ENCODE measurements around the gene ST8SIA5. TPM values are rescaled to one million over a fixed set of nuclear protein-coding genes. Genes with fewer than 3 reads are reported as not detected.

The ST8SIA5 gene
- total and polyA plus RNA-seq, 2 donors, result 0.19 to 0.95 TPM

DNA sequence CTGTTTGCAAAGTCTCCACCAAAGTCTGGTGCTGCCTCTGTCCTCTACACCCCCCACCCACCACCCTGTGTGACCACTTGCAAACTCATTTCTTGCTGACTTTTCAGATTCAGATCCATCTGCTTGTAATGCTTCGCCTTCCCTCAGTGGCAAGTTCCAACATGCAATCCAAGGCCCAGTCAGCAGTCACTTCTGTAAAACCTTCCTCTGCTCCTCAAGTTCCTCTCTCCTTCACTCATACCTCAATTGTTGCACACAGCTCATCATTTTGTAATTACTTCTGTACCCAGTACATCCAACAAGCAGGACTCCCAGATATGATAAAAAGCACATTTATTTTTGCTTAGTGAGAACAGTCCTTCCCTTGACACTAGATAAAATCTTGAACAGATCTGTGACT lies 93.3 kb downstream of the ST8SIA5 start:
- Histone ChIP-seq H3K36me3 (ENCODE audit: insufficient read depth) (no peaks in the 10 kb centered on the region), H3K4me3 (ENCODE audit: low read depth, low read length) (no peak overlapping the region), H3K27ac (ENCODE audit: low read depth) (no peak overlapping the region), H3K4me1 (ENCODE audit: insufficient read depth) (no peaks in the 10 kb centered on the region)
- WGBS, result 82% methylated on average over 1 of the region's 1 CpG
- DNase-seq (ENCODE audit: extremely low spot score), result no peak

DNA sequence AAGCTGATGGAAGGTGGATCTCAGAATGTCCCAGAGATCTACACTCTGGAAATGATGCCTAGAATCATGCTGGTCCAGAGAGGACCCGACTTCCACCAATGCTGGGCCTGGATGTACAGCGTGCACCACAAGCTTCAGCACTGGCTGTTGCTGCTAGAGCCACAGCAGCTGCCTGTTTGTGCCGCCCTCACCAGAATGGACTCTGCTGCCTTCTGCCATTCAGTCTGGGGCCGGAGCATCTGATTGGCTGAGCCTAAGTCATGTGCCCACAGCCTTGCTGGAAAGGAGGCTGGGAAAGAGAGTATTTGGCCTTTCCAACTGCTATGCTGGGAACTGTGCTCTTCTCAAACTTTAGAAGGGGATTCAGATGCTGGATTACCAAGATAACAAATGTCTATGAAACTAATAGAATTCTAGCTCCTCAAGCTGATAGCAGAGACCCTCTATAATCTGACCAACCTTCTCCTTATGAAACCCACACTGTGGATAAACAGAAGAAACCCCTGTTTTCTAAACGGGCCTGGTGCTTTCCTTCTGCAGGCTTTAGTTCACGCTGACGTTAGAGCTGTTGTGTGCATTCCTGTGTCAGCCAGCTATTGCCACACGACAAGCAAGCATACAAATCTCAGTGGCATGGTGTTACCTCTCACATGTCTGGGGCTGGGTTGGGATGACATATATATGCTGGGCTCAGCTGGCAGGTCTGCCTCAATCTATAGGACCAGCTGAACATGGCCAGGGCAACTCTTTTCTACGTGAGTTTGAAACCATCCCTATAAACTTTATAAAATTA lies 95.7 kb downstream of the ST8SIA5 start:
- no peak overlapping the region for H3K27ac ChIP-seq (ENCODE audit: low read depth)
- H3K36me3 ChIP-seq (ENCODE audit: insufficient read depth), result no peaks in the 10 kb centered on the region
- no peak overlapping the region for H3K4me3 ChIP-seq (ENCODE audit: low read depth, low read length)
- 61% methylated on average over 9 of the region's 9 CpGs for WGBS
- H3K4me1 ChIP-seq (ENCODE audit: insufficient read depth), result no peaks in the 10 kb centered on the region
- DNase-seq (ENCODE audit: extremely low spot score), result no peak

DNA sequence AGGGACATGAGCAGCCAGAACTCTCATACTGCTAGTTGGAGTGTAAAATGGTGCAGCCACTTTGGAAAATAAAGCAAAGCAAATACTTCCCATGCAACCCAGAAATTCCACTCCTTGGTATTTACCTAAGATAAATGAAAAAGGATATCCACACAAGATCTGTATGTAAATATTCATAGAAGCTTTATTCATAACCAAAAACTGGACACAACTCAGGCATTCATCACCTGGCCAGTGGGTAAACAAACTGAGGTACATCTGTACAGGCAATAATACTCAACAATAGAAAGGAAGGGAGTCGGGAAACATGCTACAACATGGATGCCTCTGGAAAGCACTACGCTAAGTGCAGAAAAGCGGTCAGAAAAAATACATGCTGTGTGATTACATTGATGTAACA lies 97.4 kb downstream of the ST8SIA5 start:
- H3K4me3 ChIP-seq (ENCODE audit: low read depth, low read length), result no peak overlapping the region
- DNase-seq (ENCODE audit: extremely low spot score), result no peak
- no peaks in the 10 kb centered on the region for H3K36me3 ChIP-seq (ENCODE audit: insufficient read depth)
- H3K4me1 ChIP-seq (ENCODE audit: insufficient read depth), result no peaks in the 10 kb centered on the region
- no peak overlapping the region for H3K27ac ChIP-seq (ENCODE audit: low read depth)
- WGBS, result 94% methylated on average over 3 of the region's 3 CpGs

DNA sequence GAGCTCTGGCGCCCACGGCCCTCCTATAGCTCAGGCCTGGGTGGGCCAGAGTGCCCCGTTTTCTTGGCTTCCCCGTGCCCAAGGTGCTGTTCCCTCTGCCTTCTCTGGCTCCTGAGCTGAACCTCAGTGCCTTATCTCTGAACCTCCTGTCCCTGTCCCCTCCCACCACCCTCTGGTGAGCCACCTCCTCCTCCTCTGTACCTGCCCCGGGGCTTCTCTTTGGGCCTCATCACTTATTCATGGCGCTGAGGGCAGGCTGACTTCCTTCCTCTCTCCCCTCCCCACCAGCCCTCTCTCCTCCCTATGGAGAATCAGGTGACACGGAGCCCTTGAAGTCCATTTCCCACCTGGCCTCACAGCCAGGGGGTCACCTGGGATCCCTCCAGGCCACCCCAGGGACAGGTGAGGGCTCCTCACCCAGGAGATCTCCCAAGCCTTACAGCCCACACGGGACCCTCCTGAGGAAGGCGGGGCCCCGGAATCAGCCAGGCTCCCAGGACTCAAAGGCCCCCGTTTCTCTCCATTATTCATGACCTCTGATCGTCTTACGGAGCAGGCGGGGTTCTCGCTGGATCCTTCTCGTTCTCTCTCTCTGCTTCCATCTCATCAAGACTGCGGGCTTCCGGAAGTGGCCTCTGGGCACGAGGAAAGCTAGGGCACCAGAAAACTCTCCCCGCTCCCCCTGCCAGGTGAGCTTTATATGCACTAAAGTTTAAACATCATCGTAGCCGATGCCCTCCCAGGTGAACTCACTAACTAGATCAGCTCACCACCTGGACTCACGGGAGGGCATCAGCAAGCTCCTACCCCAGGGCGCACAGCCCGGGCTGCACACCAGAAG lies 99.5 kb downstream of the ST8SIA5 start, which contains the start of gene LOXHD1:
Gene LOXHD1 (minus strand): TSS at position 106 of the 841 bp plus-strand sequence. CDS start 187 bp downstream, outside the sequence.
- no peaks in the 10 kb centered on the region for H3K4me1 ChIP-seq (ENCODE audit: insufficient read depth)
- WGBS, result 75% methylated on average over 25 of the region's 25 CpGs
- H3K27ac ChIP-seq (ENCODE audit: low read depth), result no peak within 1 kb of the TSS
- no peak for DNase-seq (ENCODE audit: extremely low spot score)
- H3K36me3 ChIP-seq (ENCODE audit: insufficient read depth), result no peaks in the 10 kb centered on the region
- no peak within 1 kb of the TSS for H3K4me3 ChIP-seq (ENCODE audit: low read depth, low read length)

DNA sequence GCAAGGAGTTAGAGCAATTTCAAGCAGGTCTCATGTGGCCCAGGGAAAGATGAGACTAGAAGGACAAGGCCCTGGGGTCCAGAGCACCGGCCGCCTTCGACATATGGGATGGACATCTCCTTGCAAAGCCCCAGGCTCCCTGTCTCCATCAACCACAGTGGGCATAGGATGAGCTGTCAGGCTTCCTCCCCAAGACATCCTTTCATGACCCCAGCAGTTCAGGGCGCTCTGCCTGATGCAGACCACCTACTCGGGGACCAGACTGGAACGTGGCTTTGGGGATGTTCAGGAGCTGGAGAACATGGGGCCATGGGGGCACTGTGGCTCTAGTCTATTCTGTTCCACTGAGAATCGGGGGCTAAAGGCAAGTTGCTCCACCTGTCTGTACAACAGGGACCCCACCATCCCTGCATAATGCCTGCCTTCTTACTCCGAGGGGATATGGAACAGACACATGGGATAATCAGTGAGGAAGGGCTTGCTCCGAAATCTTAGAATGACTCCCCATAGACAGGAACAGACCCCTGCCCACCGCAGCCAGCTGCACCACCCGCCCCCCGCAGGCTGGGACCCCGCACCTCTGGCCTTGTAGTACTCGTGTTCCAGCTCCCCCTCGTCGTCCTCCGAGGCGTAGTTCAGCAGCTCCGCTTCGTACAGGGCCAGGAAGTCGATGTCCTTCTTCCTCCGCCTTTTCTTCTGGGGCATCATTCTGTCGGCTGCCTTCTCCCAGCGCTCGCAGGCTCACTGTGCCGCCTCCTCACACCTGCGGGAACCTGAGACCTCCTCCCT lies 100.3 kb downstream of the ST8SIA5 start:
- Histone ChIP-seq H3K36me3 (ENCODE audit: insufficient read depth) (no peaks in the 10 kb centered on the region), H3K27ac (ENCODE audit: low read depth) (no peak overlapping the region), H3K4me1 (ENCODE audit: insufficient read depth) (no peaks in the 10 kb centered on the region), H3K4me3 (ENCODE audit: low read depth, low read length) (no peak overlapping the region)
- WGBS, result 78% methylated on average over 27 of the region's 27 CpGs
- no peak for DNase-seq (ENCODE audit: extremely low spot score)

DNA sequence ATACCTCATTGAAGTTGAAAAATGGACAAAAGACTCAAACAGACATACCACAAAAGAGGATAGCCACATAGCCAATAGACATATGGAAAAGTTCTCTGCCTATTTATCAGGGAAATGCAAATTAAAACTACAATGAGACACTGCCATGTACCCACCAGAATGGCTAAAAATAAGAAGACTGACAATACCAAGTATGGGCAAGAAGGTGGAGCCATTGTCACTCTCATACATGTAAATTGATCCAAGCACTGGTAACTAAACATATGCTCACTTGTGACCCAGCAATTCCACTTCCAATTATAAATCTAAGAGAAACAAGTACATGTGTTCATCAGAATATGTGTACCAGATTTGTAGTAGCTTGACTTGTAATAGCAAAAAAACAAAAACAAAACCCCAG lies 104.5 kb downstream of the ST8SIA5 start:
- no peak for DNase-seq (ENCODE audit: extremely low spot score)
- Histone ChIP-seq H3K36me3 (ENCODE audit: insufficient read depth) (no peaks in the 10 kb centered on the region), H3K4me1 (ENCODE audit: insufficient read depth) (no peaks in the 10 kb centered on the region), H3K27ac (ENCODE audit: low read depth) (no peak overlapping the region), H3K4me3 (ENCODE audit: low read depth, low read length) (no peak overlapping the region)

DNA sequence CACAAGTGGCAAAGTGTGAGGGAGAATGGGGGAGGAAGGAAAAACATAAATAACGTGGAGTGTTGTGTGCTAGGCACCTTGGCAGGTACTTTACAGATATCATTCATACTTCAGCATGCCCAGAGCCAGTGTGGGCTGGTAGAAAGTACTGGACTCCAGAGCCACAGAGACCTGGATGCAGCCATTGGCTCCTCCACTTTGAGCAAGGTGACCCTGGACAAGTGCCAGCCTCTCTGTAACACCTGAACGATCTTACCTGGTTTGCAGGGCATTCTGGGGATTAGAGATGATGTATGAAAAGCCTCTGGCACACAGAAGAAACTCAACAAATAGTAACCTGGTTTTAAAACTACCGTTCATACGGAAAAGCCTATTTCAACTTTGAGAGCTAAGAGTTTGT lies 106.2 kb downstream of the ST8SIA5 start:
- 69% methylated on average over 4 of the region's 4 CpGs for WGBS

DNA sequence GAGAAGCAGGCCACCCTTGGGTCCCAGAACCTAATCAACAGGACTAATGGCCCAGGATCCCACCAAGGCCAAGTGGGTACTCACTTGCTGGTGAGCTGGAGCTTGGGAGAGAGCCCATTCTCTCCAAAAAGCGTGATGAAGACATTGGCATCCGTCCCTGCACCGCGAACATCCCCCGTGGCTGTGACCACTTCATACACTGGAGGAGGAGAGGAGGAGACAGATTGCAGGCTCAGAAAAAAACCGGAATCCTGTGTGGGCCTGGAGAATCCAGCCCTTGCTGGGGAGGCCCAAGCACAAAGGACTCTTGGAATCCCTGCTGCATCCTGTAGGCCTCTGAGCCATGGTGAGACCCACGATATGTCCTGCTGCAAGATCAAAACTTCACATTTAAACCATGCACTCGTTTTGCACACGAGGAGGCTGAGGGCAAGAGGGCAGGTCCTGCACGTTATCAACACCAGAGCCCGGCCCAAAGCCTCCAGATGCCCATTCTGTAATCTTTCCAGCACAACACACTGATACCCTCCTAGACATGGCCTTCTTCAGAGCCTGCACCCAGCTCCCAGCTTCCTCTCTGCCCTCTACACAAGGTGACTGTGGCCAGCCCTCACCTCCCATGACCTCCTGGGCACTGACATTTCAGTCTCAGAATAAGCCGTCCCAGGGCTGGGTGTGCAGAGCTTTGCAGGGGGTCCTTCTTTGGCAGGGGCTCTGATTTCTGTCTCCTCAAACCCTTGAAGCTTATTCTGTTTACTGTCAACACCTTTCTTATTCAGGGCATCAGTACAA lies 107.6 kb downstream of the ST8SIA5 start:
- Histone ChIP-seq H3K4me3 (ENCODE audit: low read depth, low read length) (no peak overlapping the region), H3K36me3 (ENCODE audit: insufficient read depth) (no peaks in the 10 kb centered on the region), H3K27ac (ENCODE audit: low read depth) (no peak overlapping the region), H3K4me1 (ENCODE audit: insufficient read depth) (no peaks in the 10 kb centered on the region)
- WGBS, result 72% methylated on average over 12 of the region's 12 CpGs
- DNase-seq (ENCODE audit: extremely low spot score), result no peak

More for the DNA sequence above, 106.2 kb downstream of the ST8SIA5 start:
- DNase-seq (ENCODE audit: extremely low spot score), result no peak
- Histone ChIP-seq H3K4me3 (ENCODE audit: low read depth, low read length) (no peak overlapping the region), H3K4me1 (ENCODE audit: insufficient read depth) (no peaks in the 10 kb centered on the region), H3K36me3 (ENCODE audit: insufficient read depth) (no peaks in the 10 kb centered on the region), H3K27ac (ENCODE audit: low read depth) (no peak overlapping the region)

DNA sequence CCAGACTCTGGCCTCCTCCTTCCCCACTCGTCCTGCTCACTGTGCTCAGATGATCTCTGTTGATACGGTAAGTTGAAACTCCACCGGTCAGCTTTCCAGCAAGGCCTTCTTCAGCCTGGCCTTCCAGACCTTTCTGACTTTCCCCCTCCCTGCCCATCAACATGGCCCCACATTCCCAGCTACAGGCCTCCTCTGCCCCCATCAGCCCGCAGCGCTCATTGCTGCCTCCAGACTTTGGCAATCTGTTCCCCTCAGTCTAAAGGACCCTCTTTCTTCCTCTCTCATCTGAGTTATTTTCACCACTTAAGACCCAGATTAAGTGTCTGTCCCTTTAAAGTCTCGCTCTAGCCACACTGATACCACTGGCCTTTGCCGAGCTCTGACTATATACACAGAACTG lies 110.4 kb downstream of the ST8SIA5 start:
- DNase-seq (ENCODE audit: extremely low spot score), result no peak
- no peak overlapping the region for H3K4me3 ChIP-seq (ENCODE audit: low read depth, low read length)
- no peak overlapping the region for H3K27ac ChIP-seq (ENCODE audit: low read depth)
- no peaks in the 10 kb centered on the region for H3K4me1 ChIP-seq (ENCODE audit: insufficient read depth)
- 77% methylated on average over 7 of the region's 7 CpGs for WGBS
- H3K36me3 ChIP-seq (ENCODE audit: insufficient read depth), result no peaks in the 10 kb centered on the region

DNA sequence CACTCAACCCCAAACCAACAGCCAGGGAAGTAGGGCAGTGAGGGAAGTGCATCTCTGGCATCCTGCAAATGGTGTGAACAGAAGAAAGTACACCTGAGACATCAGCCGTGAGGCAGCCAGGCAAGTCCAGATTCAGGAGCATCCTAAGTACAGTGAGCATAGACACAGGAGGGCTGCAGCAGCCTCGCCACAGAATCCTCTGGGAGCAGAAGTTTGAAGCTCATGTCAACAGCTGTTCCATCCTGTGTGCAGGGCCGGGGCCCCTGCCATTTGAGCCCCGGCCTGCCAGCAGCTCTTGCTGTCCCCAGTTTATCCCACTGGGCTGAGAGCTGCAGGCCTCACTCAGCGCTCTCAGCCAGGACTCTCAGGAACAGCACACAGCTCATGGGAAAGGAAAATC lies 114.3 kb downstream of the ST8SIA5 start:
- H3K4me3 ChIP-seq (ENCODE audit: low read depth, low read length), result no peak overlapping the region
- DNase-seq (ENCODE audit: extremely low spot score), result no peak
- no peaks in the 10 kb centered on the region for H3K4me1 ChIP-seq (ENCODE audit: insufficient read depth)
- H3K27ac ChIP-seq (ENCODE audit: low read depth), result no peak overlapping the region
- WGBS, result 64% methylated on average over 5 of the region's 5 CpGs
- H3K36me3 ChIP-seq (ENCODE audit: insufficient read depth), result no peaks in the 10 kb centered on the region

DNA sequence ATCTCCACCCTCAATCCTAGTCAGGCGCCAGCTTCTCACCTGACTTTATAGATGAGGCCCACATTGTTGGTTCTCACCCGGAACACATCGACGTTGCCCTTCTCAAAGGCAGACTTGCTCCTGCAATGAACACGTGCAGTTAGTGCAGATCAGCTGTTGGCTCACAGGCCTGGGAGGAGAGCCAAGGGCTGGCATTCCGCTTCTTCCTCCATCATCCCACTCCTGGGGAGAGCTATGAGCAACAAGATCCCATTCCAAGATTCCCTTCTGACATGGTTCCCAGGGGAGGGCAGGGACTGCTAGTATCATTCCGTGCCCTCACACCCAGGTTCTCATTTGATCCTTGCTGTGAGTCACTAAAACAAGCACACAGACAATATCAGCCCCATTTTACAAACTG lies 114.9 kb downstream of the ST8SIA5 start:
- no peak overlapping the region for H3K4me3 ChIP-seq (ENCODE audit: low read depth, low read length)
- 74% methylated on average over 7 of the region's 7 CpGs for WGBS
- no peaks in the 10 kb centered on the region for H3K36me3 ChIP-seq (ENCODE audit: insufficient read depth)
- DNase-seq (ENCODE audit: extremely low spot score), result no peak
- H3K27ac ChIP-seq (ENCODE audit: low read depth), result no peak overlapping the region
- H3K4me1 ChIP-seq (ENCODE audit: insufficient read depth), result no peaks in the 10 kb centered on the region

DNA sequence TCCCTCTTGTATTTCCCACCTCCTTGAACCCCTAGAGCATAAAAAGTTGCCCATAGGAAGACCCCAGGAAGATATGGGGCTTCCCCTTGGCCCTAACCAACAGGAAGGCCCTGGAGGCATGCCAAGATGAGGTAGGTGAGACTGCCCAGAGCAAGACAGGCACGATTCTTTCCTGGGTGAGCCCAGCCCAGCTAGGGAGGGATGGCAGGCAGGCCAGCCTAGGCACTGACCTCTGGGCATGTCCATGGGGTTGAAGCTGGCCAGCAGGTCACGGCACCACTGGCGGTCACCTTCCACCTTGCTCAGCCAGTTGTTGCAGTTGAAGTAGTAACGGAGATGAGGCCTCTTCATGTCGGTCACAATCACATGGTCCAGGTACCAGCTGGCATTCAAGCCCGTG lies 117.5 kb downstream of the ST8SIA5 start:
- no peaks in the 10 kb centered on the region for H3K4me1 ChIP-seq (ENCODE audit: insufficient read depth)
- no peak overlapping the region for H3K4me3 ChIP-seq (ENCODE audit: low read depth, low read length)
- H3K27ac ChIP-seq (ENCODE audit: low read depth), result no peak overlapping the region
- WGBS, result 89% methylated on average over 6 of the region's 6 CpGs
- DNase-seq (ENCODE audit: extremely low spot score), result no peak
- H3K36me3 ChIP-seq (ENCODE audit: insufficient read depth), result no peaks in the 10 kb centered on the region
